ENCODE measurements around the gene METTL26. TPM values are rescaled to one million over a fixed set of nuclear protein-coding genes. Genes with fewer than 3 reads are reported as not detected.

Gene METTL26
- total and polyA plus RNA-seq, 10 of the 15 experiments (the other 5 are each of a cell fraction or from before 2014, with no cell fraction given) = 5.4 to 163 (median 79.3) TPM

DNA sequence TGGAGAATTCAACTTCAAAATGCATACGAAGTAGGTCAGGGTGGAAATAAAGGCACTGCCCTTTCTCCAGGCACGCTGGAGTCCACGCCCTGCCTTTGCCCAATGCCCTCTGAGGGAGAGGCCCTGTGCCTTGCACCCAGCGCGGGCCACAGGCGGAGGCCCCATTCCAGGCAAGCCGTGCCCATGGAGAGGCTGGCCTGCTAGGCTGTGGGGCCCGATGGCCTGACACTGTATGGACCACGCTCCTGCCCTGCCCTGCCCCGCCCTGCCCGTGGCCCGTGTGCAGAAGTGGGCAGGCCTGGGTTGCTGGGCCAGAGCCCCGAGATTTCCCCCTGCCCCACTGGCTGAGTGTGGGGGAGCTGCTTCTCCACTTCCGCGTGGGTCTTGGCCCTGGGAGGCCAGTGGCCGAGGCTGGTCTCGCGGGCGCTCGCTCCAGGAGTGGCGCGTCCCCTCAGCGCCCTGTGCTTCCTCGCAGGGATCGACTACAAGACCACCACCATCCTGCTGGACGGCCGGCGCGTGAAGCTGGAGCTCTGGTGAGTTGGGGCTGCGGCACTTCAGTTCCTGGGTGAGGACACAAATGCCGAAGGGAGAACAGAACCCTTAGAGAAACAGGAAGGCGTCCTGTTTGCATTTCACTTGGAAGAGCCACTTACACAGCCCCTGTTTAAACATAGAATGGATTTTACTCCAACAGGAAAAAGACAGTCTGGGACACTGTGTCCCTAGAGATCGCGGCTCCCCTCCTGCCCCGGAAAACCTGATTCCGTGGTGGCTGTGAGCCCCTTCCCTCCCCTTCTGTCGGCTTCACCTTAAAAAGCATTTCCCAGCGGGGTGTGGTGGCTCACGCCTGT lies 19.1 kb downstream of the METTL26 start:
- RAD21 ChIA-PET (ENCODE audit: unreplicated experiment) = no interaction called here
- DNase-seq (ENCODE audit: low read depth, low spot score) = no peak
- WGBS (ENCODE audit: insufficient coverage, insufficient replicate concordance, low lambda C conversion rate, missing lambda C conversion rate) = 93% methylated on average over 39 of the region's 39 CpGs
- Histone ChIP-seq H3K27me3 (replicated peaks in 1 of 2; ENCODE audit: control insufficient read depth in 2 of 2, insufficient read depth in 2 of 2, low read length in 1 of 2) (no peaks in the 10 kb centered on the region), H2AFZ (ENCODE audit: control insufficient read depth, low read depth, low read length) (no peak overlapping the region), H3K4me1 (ENCODE audit: control insufficient read depth, insufficient read depth, low read length) (no peaks in the 10 kb centered on the region), H3K27ac (ENCODE audit: control insufficient read depth, insufficient read depth) (no peak overlapping the region), H3K79me2 (ENCODE audit: control insufficient read depth, insufficient read depth, low read length) (no peaks in the 10 kb centered on the region), H4K20me1 (ENCODE audit: control insufficient read depth, insufficient read depth) (no peaks in the 10 kb centered on the region), H3K36me3 (ENCODE audit: control insufficient read depth in 2 of 2, insufficient read depth in 2 of 2, low read length in 1 of 2) (no peaks in the 10 kb centered on the region), H3K4me3 (no peak overlapping the region), H3K9me3 (replicated peaks; ENCODE audit: control insufficient read depth, insufficient read depth, low read length) (no peaks in the 10 kb centered on the region), H3K4me2 (ENCODE audit: control insufficient read depth, insufficient read depth) (no peak overlapping the region), H3K9ac (ENCODE audit: control insufficient read depth, insufficient read depth, low read length) (no peak overlapping the region)
- no peak for FAIRE-seq
- SMC1A ChIA-PET (ENCODE audit: uncharacterized antibody, unreplicated experiment) = no interaction called here
- no peak for ATAC-seq
- in situ Hi-C loops (cut with MboI) (no loop called here), intact Hi-C loops (cut with micrococcal nuclease; ENCODE audit: unreplicated experiment) (no loop called here)
- TF ChIP-seq ESRRA (IDR thresholded peaks at IDR 0.05; ENCODE audit: low read length) (no peak), POLR2AphosphoS2 (IDR thresholded peaks at IDR 0.05; ENCODE audit: low read depth, low read length) (no peak), JUNB (IDR thresholded peaks at IDR 0.05) (no peak), GABPA (IDR thresholded peaks at IDR 0.05; ENCODE audit: low read depth) (no peak), ZNF207 (IDR thresholded peaks at IDR 0.05; ENCODE audit: borderline replicate concordance) (no peak), SMARCA5 (IDR thresholded peaks at IDR 0.05) (no peak), MTA2 (IDR thresholded peaks at IDR 0.05; ENCODE audit: low read depth) (no peak), KAT2A (conservative IDR thresholded peaks at IDR 0.05; ENCODE audit: control insufficient read depth, low read depth, low read length) (no peak), TBL1XR1 (IDR thresholded peaks at IDR 0.05; ENCODE audit: low read depth, low read length) (no peak), ATF7 (IDR thresholded peaks at IDR 0.05; ENCODE audit: low read depth) (no peak), NR2C1 (IDR thresholded peaks at IDR 0.05) (no peak), ETV6 (conservative IDR thresholded peaks at IDR 0.05 in 1 of 2, IDR thresholded peaks at IDR 0.05 in 1 of 2; ENCODE audit: borderline replicate concordance in 1 of 2, low read depth in 1 of 2) (no peak), FOXK2 (IDR thresholded peaks at IDR 0.05) (no peak), ZNF622 (IDR thresholded peaks at IDR 0.05) (no peak), SUPT20H (IDR thresholded peaks at IDR 0.05; ENCODE audit: borderline replicate concordance, control insufficient read depth, low read depth, low read length) (no peak), SMAD1 (IDR thresholded peaks at IDR 0.05; ENCODE audit: low read depth, partially characterized antibody) (no peak), CREB1 (IDR thresholded peaks at IDR 0.05; ENCODE audit: low read depth) (no peak), NFIC (IDR thresholded peaks at IDR 0.05; ENCODE audit: low read depth, low read length) (no peak)
- TF ChIP-seq, protein P1, sequence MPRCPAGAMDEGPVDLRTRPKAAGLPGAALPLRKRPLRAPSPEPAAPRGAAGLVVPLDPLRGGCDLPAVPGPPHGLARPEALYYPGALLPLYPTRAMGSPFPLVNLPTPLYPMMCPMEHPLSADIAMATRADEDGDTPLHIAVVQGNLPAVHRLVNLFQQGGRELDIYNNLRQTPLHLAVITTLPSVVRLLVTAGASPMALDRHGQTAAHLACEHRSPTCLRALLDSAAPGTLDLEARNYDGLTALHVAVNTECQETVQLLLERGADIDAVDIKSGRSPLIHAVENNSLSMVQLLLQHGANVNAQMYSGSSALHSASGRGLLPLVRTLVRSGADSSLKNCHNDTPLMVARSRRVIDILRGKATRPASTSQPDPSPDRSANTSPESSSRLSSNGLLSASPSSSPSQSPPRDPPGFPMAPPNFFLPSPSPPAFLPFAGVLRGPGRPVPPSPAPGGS (IDR thresholded peaks at IDR 0.05; ENCODE audit: borderline replicate concordance, insufficient read depth, low read depth, low read length, poor library complexity, severe bottlenecking) = no peak
- TF ChIP-seq, protein P2, sequence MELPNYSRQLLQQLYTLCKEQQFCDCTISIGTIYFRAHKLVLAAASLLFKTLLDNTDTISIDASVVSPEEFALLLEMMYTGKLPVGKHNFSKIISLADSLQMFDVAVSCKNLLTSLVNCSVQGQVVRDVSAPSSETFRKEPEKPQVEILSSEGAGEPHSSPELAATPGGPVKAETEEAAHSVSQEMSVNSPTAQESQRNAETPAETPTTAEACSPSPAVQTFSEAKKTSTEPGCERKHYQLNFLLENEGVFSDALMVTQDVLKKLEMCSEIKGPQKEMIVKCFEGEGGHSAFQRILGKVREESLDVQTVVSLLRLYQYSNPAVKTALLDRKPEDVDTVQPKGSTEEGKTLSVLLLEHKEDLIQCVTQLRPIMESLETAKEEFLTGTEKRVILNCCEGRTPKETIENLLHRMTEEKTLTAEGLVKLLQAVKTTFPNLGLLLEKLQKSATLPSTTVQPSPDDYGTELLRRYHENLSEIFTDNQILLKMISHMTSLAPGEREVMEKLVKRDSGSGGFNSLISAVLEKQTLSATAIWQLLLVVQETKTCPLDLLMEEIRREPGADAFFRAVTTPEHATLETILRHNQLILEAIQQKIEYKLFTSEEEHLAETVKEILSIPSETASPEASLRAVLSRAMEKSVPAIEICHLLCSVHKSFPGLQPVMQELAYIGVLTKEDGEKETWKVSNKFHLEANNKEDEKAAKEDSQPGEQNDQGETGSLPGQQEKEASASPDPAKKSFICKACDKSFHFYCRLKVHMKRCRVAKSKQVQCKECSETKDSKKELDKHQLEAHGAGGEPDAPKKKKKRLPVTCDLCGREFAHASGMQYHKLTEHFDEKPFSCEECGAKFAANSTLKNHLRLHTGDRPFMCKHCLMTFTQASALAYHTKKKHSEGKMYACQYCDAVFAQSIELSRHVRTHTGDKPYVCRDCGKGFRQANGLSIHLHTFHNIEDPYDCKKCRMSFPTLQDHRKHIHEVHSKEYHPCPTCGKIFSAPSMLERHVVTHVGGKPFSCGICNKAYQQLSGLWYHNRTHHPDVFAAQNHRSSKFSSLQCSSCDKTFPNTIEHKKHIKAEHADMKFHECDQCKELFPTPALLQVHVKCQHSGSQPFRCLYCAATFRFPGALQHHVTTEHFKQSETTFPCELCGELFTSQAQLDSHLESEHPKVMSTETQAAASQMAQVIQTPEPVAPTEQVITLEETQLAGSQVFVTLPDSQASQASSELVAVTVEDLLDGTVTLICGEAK (IDR thresholded peaks at IDR 0.05; ENCODE audit: borderline replicate concordance) = no peak
- no TSS peak for BruUV-seq (replicated peaks)
- CTCF ChIA-PET = no interaction called here
- POLR2A ChIA-PET = no interaction called here

Data from GM12878 (cell line).